NOMO-1 treated with DMSO at 0.1 percent for 48 hours (cell line): ENCODE data around the gene AP1B1.

Experiments used
- DNase-seq: peaks from one replicate; lab custom pipeline; 2025; ENCODE audit not compliant: unreplicated experiment; lab: John Stamatoyannopoulos, UW

AP1B1 gene

DNA sequence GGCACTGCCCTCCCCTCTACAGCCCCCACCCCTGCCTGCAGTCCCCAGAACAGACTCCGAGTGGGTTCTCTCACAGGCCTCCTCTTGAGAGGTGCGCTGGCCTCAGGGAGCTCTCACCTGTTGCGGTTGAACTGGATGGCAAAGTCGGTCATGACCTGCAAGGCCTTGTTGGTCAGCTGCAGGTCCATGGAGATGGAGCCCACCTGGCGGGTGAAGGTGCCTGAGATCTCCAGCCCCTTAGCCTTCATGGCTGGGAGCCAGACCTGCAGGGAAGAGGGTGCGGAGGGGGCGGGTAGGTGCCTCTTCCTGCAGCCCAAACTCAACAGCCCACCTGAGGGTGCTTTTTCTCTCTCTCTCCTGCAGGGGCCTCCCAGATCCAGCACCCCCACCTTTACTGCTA is 54.2 kb downstream of the AP1B1 start:
- DNase-seq: no peak

- DNase-seq: no peak
Observed at GRCh38 chr22:29332886-29333496, 55.4 kb downstream of the AP1B1 start.

DNA sequence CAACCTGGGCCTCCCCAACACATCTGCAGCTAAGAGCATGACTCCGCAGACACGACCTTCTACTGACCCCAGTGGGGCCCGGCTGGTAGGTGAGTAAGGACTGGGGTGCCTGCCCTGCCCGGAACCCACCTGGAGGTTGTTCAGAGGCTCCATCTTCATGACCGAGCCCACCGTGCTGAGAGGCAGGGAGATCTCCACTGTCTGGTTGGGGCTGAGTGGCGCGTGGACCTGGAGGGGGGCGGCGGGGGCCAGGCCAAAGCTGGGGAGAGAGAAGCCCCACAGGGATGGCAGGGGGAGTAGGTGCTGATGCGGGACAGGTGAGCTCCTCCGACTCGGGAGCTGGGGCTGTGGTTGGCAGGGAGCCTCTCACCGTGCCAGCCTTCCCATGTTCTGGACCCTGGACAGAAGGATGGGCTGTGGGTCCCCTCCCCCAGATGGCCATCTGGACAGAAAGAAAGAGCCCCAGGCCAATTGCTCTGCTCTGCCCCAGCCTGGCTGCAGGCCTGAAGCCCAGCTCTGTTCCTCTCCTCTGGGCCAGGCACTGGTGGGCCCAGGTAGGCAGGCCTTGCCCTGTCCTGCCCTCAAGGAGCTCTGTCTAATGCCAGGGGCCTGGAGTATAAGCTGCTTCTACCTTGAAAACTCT is 56.6 kb downstream of the AP1B1 start:
- DNase-seq: no peak

- DNase-seq: no peak
Observed at GRCh38 chr22:29331213-29331612, 57.2 kb downstream of the AP1B1 start.

- DNase-seq: peak; percentile 100
Observed at GRCh38 chr22:29330753-29331152, 57.6 kb downstream of the AP1B1 start.

GRCh38 chr22:29330291-29330690 is 58.1 kb downstream of the AP1B1 start:
- no peak for DNase-seq

GRCh38 chr22:29329581-29329980 is 58.8 kb downstream of the AP1B1 start:
- DNase-seq: no peak

DNA sequence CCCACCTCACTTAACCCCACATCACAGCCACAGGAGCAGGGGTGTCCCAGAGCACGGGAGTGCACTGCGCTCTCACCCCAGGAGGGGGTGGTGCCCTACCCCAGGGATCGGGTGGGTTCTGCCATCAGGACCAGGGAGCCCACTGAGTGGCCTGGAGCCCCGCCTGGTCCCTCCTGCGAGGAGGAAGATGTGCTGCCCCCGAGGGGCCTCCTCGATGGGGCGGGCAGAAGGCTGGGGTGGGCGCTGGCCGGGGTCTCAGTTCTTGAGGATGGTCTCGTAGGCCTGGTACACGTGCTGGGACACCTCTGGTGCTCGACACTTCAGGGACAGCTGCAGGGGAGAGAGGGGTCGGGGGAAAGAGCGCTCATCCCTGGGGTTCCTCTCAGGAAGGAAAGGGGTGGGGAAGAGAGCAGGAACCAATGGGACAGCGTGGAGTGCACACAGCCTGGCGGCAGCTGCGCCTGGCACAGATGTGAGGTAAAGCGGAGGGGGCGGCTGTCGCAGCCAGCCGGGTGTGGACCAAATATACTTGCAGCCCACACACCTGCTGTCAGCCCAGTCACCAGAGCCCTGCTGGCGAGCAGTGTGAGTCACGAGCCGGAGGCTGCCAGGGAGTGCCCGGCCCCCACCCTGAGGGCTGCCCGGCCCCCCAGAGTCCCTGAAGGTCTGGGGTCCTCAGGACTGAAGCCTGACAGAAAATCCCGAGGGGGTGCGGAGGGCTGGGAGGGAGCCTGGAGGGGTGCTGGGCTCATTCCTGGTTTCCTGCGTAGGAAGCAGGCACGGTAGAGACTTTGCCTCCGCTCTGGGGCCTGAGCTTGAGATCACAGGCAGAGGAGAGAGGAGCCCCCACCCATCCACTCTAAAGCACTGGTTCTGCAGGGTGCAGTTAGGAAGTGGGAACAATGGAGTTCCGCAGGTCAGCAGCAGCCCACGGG is 59.5 kb downstream of the AP1B1 start:
- no peak for DNase-seq

DNA sequence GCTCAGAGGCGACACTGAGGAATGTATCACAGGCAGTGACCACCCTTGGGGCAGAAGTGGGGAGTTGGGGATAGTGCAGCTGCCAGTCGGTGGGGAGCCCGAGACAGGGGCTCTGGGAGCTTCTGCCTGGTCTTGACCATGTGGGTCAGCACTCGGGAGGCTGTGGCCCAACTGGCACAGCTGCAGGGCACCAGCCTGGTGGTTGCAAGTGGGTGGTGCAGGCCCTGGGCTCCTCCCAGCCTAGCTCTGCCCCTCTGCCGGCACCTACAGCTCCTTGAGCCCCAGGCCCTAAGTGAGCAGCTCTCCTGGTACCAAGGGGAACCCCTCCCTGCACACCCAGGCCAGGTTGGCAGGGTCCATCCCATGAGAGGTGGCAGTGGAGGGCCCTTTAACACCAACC is 60.3 kb downstream of the AP1B1 start:
- DNase-seq: no peak

DNA sequence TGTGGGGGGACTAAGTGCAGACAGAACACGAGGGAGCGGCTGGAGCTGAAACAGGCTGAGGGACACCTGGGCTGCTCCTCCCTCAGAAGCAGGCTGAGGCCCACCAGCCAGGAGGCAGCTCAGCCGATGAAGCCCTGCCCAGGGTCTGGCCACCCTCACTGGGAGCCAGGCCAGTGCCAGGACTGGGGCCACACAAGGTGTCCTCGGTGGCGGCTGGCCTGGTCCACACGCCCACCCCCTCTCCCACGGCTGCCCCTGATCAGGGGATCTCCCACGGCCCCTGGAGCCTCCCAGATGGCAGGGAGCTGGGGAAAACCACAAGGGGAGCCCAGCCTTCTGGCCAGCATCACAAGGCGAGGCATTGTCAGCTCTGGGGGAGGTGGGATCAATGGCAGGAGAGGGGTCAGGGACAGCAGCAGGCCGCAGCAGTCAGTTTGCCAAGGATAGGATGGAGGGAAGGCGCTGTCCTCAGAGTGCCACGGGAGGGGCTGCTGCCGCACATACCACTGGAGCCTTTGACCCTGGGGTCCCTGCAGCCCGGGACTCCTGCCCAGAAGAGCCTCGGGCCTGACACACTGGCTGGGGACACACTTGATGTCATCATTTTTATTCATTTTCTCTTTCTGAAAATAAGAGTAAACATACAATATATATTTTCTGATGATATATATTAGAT is 61.1 kb downstream of the AP1B1 start:
- no peak for DNase-seq

DNA sequence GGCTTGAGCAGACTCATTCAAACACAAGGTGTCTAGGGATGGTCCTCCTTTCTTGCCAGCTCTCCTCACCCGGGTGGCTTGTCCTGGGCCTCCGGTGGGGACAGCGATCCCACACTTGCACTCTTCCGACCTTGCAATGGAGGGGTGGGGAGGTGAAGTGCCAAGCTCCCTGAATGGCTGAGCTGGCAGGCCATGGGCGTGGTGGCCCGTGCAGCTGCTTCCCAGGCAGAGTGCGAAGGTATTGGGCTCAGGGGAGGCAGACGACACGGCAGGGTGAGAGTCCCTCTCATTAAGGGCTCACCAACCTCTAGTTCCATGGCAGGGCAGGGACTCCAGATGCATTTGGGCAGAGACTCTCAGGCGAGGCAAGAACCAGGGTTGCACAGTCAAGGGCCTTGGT is 61.9 kb downstream of the AP1B1 start:
- no peak for DNase-seq

DNA sequence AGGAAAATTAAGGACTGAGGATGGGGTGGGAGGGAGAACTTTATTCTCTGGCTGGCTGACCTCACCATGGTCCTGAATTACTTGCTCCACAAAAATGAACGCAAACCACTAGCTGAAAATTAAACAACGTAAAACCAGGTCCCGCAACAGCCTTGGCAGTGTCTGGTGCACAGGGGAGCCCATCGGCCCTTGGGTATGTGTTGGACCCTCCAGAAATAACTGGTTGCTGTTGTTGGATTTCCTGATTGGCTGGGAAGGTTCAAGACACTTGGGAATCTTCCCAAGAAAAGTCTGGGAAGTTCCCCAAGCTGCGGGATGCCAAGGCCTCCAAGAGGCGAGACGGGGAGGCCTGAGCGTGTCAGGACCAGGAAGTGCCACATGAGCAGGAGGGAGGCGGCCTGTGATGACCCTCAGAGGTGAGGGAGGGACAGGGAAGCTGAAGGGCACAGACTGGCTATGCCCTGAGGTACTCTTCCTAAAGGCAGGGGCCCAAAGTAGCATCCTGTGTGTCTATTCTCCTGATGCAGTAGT is 62.5 kb downstream of the AP1B1 start:
- DNase-seq: no peak

DNA sequence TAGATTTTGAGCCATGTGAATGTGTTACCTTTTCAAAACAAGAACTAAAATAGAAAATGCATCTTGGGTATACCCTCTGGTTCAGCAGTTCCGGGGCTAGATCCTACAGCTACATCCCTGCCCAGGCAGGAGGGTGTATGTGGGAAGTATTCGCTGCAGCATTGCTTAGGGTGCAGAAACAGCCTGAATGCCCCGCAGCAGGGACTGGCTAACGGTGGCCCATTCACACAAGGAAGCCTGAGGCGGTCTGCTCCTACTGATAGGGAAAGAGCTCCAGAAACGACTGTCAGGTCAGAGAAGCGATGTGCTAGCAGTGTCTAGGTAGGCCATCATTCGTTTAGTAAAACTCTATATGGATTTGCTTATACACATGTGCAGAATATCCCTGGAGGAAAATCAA is 63.0 kb downstream of the AP1B1 start:
- DNase-seq: no peak

DNA sequence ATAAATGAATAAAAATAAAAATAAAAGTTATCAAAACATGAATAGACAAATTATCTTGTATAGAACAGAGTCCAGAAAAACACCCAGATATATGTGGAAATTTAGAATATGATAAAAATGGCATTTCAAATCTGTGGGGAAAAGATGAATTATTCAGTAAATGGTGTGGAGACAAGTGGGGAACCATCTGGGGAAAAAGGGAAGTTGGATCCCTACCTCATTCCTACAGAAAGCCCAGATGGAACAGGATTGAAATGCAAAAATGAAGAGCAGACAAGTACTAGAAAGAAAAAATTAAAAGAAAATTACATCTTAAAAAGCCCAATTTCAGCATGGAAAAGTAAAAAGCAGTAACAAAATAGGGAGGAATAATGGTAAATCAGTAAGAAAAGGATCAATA is 64.7 kb downstream of the AP1B1 start:
- DNase-seq: no peak

DNA sequence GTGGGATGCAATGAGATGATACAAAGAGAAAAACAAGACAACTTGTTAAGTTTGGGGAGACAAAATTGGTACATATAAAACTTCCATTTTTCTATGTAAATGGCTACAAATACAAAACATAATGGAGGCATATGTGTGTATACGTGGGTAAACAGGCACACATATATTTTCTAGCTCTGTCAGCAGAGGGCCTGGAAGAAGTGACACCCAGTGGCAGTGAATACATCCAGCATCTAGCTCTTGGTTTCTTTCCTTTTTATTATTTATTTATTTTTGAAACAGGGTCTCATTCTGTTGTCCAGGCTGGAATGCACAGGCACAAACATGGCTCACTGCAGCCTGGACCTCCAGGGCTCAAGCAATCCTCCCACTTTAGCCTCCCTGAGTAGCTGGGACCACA is 67.8 kb downstream of the AP1B1 start:
- no peak for DNase-seq

GRCh38 chr22:29319072-29319471 is 69.3 kb downstream of the AP1B1 start:
- DNase-seq: no peak

GRCh38 chr22:29317827-29318454 is 70.4 kb downstream of the AP1B1 start:
- no peak for DNase-seq

DNA sequence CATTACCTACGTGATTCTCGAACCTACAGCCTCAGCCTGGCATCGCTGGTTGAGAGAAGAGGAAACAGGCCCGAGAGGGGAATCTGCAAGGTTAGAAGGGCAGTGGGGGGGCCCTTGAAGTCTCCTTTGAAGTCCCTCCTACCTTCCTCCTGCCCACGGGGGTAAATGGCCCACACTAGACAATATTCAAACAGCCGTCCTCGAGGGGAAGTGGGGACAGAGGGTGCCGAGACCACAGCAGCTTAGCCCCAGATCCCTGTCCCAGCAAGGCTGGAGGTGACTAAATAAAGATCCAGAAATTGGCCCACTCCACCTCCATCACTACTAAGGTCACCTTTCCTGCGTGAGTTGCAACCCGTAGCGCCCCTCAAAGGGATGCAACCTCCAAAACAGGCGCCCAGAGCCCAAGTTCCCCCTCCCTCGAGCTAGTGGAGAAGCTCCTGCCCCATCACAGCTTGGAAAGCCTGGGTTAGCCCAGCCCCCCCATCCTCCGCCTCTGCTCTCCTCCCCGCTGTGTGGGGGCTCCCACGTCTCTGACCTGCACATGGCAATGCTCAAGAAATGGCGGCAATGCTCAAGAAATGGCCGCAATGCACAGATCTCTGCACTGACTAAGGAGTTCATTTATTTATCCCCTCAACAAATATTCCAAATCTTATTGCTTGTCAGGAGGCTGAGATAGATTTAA is 72.1 kb downstream of the AP1B1 start:
- DNase-seq: no peak

DNA sequence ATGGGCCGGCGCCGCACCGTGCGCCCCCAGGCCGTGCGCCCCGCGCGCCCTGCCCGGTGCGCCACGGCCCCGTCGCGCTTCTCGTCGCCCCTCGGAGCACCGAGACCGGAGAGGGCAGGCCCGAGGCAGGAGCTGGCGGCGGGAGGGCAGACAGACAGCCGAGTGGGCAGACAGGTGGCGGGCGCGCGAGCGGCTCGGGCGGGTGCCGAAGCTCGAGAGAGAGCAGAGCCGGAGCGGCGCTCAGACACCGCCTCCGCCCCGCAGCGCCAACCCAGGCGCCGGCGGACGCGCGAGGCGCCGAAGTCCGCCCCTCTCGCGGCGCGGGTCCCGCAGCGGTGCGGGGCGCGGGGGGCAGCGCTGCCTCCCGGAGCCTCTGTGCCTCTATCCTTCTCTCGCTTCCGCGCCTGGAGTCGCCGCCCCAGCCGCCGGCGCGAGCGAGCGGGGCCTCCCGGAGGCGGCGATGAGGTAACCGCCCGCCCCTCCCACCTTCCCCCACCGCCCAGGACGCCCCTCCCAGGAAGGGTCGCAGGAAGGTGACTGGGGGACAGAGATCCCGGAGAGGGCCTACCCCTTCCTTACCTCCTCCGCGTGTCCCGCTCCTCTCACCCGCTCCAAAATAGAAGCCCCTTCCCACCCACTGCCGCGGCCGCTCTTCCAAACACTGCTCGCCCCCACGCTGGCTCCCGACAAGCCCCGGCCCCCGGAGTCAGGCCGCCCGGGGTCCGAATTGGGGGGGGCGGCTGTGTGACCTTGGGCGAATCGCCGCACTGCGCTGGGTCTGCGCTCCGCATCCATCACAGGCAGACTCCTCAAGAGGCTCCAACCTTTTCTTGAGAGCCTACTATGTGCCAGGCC is 72.9 kb downstream of the AP1B1 start, which contains the start of gene RASL10A:
Gene RASL10A (minus strand): TSS at position 412 of the 855 bp plus-strand sequence. CDS start 451 bp downstream, outside the sequence.
- DNase-seq: no peak
